ENCODE measurements around the gene PIK3AP1.
"Not testable (repeated sequence)": the region's sequence is repeated elsewhere in the genome, so short reads cannot be mapped to it uniquely, and the experiment has no call there.

Gene PIK3AP1

GRCh38 chr10:96721207-96721572 lies 876 bp upstream of the PIK3AP1 start:
- DNase-seq, result no peak

GRCh38 chr10:96719850-96720421 lies 378 bp downstream of the PIK3AP1 start:
- no peak for DNase-seq

GRCh38 chr10:96719200-96719599 lies 1.1 kb downstream of the PIK3AP1 start:
- no peak for DNase-seq

DNA sequence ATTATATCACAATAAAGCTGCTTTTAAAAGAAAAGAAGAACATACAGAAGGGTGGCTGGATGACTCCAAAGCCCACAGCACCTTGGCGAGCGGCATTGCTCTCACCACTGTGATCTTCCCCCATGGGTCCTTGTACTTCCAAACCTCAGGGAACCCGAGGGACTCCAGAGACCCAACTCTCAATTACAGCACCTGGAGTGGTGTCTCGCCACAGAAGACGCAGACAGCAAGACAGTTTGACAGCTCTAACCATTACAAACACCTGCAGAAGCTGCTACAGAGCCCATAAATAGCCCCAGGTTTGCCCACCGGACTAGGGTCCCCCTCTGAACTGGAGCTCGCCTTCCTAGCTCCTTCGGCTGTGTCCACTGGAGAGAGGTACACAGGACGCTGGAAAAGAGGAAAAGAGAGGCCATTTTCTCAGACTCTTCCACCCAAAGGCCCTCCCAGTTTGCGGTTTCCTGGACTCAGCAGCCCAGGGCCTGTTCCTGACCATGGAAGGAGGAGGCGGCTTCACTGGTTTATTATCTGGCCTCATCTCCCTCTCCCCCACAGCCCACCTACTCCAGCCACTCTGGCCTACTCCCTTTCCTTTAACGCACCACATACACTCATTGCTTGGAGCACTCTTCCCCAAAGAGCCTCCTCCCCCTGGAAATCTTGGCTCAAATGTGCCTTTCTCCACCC lies 1.9 kb downstream of the PIK3AP1 start:
- DNase-seq, result no peak

DNA sequence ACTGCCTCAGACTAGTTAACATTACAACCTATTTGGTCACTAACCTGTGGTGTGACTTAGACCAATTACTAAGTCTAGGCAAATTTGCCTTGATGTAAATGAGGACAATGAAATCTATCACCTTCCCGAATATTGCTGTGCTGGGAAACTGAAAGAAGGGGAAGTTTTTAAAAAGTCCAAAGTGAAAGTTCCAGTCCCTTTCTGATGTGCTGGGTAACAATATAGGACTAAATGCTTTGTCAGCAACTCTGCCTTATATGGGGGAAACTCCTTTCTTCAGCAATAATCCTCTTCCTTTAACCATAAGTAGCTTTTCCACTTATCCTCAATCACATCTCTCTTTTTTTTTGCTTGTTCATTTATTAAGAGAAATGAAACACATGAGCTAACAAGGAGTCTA lies 3.9 kb downstream of the PIK3AP1 start:
- DNase-seq, result no peak

GRCh38 chr10:96714746-96715255 lies 5.5 kb downstream of the PIK3AP1 start:
- no peak for DNase-seq

DNA sequence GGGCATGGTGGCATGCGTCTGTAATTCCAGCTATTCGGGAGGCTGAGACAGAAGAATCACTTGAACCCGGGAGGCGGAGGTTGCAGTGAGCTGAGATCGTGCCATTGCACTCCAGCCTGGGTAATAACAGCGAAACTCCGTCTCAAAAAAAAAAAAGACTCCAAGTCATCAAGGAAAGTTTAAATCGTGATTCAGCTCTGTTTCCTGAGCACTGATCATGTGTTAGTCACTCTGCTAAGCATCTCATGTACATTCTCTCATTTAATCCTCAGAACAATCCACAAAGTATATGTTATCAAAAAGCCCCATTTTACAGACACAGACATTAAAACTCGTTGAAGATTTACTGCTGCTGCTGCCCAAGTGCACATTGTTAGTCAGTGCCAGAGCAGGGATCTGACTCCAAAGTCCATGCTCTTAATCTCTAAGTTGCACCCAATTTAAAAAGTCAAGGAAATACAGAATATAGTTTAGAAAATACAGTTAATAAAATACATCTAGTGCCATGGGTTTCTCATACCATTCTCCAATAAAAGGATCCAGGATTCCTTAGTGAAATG lies 6.2 kb downstream of the PIK3AP1 start:
- DNase-seq, result no peak

- no peak for DNase-seq
Measured at GRCh38 chr10:96712662-96713271, 7.5 kb downstream of the PIK3AP1 start.

GRCh38 chr10:96711048-96711728 lies 9.1 kb downstream of the PIK3AP1 start:
- no peak for DNase-seq

- DNase-seq, result no peak
Measured at GRCh38 chr10:96709525-96709924, 10.8 kb downstream of the PIK3AP1 start.

- DNase-seq, result no peak
Measured at GRCh38 chr10:96708996-96709395, 11.3 kb downstream of the PIK3AP1 start.

- DNase-seq, result no peak
Measured at GRCh38 chr10:96708456-96708855, 11.9 kb downstream of the PIK3AP1 start.

DNA sequence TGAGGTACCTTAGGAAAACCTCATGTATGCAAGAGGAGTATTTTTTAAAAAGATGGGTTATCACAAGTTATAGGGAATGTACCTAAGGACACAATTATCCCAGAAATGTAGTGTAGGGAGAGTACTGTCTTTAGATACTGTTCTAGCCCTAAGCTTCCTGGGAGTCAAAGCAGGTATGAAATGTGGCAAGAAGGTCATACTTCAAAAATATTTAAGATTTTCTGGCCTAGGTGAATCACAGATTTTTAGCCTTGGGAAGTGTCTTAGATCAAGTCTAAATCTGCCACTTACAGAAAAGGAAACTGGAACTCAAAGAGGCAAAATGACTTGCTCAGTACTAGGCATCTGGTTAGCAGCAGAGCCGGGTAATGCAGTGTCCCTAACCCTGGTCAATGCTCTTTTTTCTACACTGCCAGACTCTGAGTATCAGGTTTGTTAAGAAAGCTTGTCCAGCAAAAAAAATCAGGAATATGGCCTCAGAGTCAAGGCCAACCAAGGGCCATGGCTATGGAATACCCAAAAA lies 13.9 kb downstream of the PIK3AP1 start:
- DNase-seq, result no peak

DNA sequence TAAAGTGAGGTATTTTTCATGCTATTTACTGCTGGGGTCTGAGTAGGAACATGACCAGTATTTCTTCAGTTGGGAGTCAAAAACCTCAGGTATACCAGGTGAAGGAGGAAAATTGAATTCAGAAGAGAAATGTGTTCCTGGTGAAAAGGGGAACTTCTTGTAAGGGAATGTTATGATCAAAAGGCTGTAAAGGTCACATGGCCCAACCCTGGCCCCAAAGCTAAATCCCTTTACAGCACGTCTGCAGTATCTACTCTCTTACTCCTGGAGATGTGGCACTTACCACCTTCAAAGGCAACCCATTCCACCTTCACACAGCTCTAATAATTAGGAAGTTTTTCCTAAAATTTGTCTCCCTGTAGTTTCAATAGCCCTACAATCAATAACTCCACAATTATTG lies 15.2 kb downstream of the PIK3AP1 start:
- DNase-seq, result no peak

DNA sequence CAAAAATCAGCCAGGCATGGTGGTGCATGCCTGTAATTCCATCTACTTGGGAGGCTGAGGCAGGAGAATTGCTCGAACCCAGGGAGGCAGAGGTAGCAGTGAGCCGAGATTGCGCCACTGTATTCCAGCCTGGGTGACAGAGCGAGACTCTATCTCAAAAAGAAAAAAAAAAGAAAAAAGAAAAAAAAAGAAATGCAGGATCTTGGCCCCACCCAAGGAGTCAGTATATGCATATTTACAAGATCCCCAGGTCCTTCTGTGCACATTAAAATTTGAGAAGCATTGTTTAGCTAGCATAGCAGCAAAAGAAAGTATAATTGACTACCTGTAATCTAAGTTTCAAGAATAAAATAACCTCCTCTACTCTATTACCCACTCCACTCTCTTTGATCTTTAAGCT lies 15.8 kb downstream of the PIK3AP1 start:
- no peak for DNase-seq

DNA sequence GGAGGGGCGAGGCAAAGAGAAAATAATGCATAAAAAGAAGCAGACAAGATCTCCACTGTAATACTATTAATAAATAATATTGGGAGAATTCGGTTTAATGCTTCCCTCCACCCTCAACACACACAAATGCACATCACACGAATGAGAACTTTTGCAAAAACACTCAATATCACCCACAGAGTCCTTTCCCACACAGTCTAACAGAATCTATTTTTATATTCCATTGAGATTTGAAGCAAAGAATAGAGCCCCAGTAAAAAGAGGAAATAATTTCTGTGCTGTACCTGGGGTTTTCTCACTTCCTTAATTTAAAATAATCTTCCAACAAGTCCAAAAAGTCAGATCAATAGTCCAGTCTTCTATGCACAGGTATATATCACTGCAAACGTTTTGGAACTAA lies 17.0 kb downstream of the PIK3AP1 start:
- DNase-seq, result no peak

DNA sequence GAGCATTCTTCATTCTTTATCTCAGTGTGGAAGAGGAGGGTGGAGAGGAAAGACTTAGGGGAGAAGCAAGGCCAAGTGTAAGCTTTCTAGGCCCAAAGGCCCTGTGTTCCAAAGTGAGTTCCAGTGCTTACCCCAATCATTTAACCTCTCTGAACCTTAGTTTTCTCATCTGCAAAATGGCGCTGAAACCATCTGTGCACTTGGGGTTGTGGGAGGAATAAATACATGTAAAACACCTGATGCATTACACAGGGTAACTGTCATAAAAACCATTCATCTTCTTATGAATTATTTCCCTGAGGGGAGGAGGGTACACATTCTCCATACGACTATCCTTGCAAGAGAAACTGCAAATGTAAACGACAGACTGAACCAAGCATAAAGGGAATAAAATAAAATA lies 19.0 kb downstream of the PIK3AP1 start:
- DNase-seq, result no peak

GRCh38 chr10:96700374-96701099 lies 19.8 kb downstream of the PIK3AP1 start:
- DNase-seq, result no peak

- DNase-seq, result no peak
Measured at GRCh38 chr10:96699613-96700012, 20.7 kb downstream of the PIK3AP1 start.

DNA sequence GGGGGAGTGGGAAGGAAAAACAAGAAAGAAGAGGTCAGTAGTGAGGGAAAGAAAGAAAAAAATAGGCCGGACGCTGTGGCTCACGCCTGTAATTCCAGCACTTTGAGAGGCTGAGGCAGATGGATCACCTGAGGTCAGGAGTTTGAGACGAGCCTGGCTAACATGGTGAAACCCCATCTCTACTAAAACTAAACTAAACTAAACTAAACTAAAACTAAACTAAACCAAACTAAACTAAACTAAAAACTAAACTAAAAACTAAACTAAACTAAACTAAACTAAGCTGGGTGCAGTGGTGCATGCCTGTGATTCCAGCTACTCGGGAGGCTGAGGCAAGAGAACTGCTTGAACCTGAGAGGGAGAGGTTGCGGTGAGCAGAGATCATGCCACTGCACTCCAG lies 22.0 kb downstream of the PIK3AP1 start:
- DNase-seq, result not testable (repeated sequence)

- no peak for DNase-seq
Measured at GRCh38 chr10:96697438-96697837, 22.9 kb downstream of the PIK3AP1 start.

DNA sequence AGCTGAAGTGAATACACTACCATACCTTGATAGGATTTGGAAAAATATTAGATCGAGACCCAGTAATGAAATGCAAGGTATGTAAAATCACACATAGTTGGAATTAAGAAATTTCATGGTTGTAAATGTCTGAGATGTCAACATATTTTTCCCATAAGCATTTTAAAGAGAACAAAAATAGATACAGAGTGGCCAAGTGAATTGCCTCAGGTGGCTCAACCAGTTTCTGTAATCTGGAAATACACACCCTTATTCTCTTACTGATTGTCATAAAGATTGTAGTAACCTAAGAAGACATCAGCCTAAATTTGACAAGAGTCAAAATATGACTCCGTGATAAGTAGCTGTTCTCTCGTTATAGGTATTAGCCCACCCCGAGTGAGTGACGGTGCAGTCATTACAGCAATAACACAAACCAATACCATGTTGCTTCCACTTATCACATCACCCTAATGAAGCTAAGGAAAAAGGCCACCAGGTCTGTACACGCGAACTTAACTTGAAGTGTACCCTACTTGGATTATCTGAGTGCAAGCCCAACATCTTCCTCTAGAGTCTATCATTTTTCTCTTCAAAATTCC lies 23.4 kb downstream of the PIK3AP1 start:
- DNase-seq, result no peak

Measured in right forelimb (tissue), 1 donor.